Measurements from ENCODE around the gene RNF220. TPM values are rescaled to one million over a fixed set of nuclear protein-coding genes. Genes with fewer than 3 reads are reported as not detected.

RNF220 gene
- total RNA-seq, 1 donor from 2014 or later, result 47.1 TPM

DNA sequence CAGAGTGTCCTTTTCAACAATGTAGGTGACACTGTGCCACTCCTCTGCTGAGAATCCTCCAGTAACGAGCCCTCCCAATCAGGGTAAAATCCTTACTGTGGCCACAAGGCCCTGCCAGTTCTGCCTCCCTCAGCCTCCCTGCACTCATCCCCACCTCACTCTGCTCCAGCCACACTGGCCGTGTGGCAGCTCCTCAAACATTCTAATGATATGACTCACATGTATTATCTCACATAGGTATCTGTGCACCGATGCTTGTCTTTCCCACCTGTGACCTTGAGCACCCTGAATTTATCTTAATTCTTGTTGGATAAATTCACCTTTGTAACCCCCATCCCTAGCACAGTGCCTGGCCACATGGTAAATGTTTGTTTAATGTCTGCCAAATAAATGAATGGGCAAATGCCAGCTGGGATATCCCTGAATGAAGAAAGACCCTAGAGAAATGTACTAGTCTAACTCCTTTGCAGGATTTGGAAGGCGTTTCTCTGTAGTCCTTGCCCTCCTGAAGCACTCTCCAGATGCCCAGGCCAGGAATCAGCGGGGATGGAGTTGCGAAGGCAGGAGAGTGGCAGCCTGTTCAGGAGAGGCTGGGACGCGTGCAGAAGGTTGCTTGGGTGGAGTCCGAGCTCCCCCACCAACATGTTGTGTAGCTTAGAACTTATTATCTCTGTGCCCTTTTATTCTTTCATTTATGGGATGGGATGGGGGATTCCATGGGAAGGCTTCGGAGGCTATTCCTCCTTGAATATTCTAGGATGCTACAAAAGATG, 163.3 kb downstream of the RNF220 start:
- no peak for FAIRE-seq
- DNase-seq (ENCODE audit: low read depth), result no peak
- Mint-ChIP-seq H3K4me3 (ENCODE audit: unreplicated experiment) (peak overlapping the region; percentile 14), H3K27ac (ENCODE audit: unreplicated experiment) (no peak overlapping the region), H3K4me1 (ENCODE audit: low read depth, unreplicated experiment) (peaks cover 4% of the 10 kb centered on the region), H3K9me3 (ENCODE audit: unreplicated experiment) (peaks cover 4% of the 10 kb centered on the region), H3K27me3 (ENCODE audit: low read depth, unreplicated experiment) (peaks cover 45% of the 10 kb centered on the region), H3K36me3 (ENCODE audit: low read depth, unreplicated experiment) (peaks cover 6% of the 10 kb centered on the region)
- Histone ChIP-seq H3K4me1 (ENCODE audit: insufficient read depth, low read length) (no peaks in the 10 kb centered on the region), H3K9me3 (ENCODE audit: insufficient read depth, low read depth, low read length) (no peaks in the 10 kb centered on the region), H3K4me2 (ENCODE audit: low read length) (no peak overlapping the region), H3K4me3 (ENCODE audit: insufficient read depth, low read depth, low read length) (no peak overlapping the region), H3K27ac (ENCODE audit: low read depth, low read length) (no peak overlapping the region), H3K9ac (ENCODE audit: low read length) (no peak overlapping the region), H4K20me1 (ENCODE audit: insufficient read depth, low read length) (no peaks in the 10 kb centered on the region), H3K36me3 (ENCODE audit: insufficient read depth, low read length) (no peaks in the 10 kb centered on the region), H3K79me2 (ENCODE audit: insufficient read depth, low read length) (no peaks in the 10 kb centered on the region), H2AFZ (ENCODE audit: low read depth, low read length) (no peak overlapping the region), H3K27me3 (ENCODE audit: insufficient read depth, low read length) (peaks cover 31% of the 10 kb centered on the region)
- TF ChIP-seq EZH2 (IDR thresholded peaks at IDR 0.05; ENCODE audit: insufficient read depth, low read length), result no peak
- TF ChIP-seq, protein P1, sequence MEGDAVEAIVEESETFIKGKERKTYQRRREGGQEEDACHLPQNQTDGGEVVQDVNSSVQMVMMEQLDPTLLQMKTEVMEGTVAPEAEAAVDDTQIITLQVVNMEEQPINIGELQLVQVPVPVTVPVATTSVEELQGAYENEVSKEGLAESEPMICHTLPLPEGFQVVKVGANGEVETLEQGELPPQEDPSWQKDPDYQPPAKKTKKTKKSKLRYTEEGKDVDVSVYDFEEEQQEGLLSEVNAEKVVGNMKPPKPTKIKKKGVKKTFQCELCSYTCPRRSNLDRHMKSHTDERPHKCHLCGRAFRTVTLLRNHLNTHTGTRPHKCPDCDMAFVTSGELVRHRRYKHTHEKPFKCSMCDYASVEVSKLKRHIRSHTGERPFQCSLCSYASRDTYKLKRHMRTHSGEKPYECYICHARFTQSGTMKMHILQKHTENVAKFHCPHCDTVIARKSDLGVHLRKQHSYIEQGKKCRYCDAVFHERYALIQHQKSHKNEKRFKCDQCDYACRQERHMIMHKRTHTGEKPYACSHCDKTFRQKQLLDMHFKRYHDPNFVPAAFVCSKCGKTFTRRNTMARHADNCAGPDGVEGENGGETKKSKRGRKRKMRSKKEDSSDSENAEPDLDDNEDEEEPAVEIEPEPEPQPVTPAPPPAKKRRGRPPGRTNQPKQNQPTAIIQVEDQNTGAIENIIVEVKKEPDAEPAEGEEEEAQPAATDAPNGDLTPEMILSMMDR (IDR thresholded peaks at IDR 0.05; ENCODE audit: insufficient read depth, low read depth, low read length), result no peak

DNA sequence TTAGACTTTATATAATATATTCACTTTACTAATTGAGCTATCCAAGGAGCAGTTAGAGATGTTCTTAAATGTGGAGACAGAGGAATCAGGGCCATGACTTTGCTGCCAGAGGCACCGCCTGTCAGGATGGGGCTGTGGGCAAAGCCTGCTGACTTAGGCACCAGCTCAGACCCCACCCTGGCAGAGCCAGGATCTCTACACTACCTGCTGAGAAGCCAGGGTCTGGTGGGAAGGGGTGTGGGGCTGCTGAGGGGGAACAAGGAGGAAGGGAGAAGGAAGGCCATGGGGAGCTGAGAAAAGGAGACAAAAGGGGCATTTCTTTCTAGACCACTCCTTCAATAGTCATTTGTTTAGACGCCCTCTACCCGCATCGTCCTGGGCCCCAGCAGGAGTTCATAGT, 164.4 kb downstream of the RNF220 start:
- no peaks in the 10 kb centered on the region for H3K4me1 ChIP-seq (ENCODE audit: insufficient read depth, low read length)
- Mint-ChIP-seq H3K9me3 (ENCODE audit: unreplicated experiment) (peaks cover 4% of the 10 kb centered on the region), H3K27me3 (ENCODE audit: low read depth, unreplicated experiment) (peaks cover 35% of the 10 kb centered on the region), H3K27ac (ENCODE audit: unreplicated experiment) (no peak overlapping the region), H3K4me1 (ENCODE audit: low read depth, unreplicated experiment) (peaks cover 4% of the 10 kb centered on the region), H3K4me3 (ENCODE audit: unreplicated experiment) (no peak overlapping the region), H3K36me3 (ENCODE audit: low read depth, unreplicated experiment) (peaks cover 6% of the 10 kb centered on the region)
- TF ChIP-seq EZH2 (IDR thresholded peaks at IDR 0.05; ENCODE audit: insufficient read depth, low read length), result no peak
- TF ChIP-seq, protein P1 (IDR thresholded peaks at IDR 0.05; ENCODE audit: insufficient read depth, low read depth, low read length), result no peak
- H3K36me3 ChIP-seq (ENCODE audit: insufficient read depth, low read length), result no peaks in the 10 kb centered on the region
- H3K79me2 ChIP-seq (ENCODE audit: insufficient read depth, low read length), result no peaks in the 10 kb centered on the region
- no peak overlapping the region for H2AFZ ChIP-seq (ENCODE audit: low read depth, low read length)
- no peak overlapping the region for H3K4me3 ChIP-seq (ENCODE audit: insufficient read depth, low read depth, low read length)
- no peak overlapping the region for H3K4me2 ChIP-seq (ENCODE audit: low read length)
- peaks cover 35% of the 10 kb centered on the region for H3K27me3 ChIP-seq (ENCODE audit: insufficient read depth, low read length)
- no peaks in the 10 kb centered on the region for H4K20me1 ChIP-seq (ENCODE audit: insufficient read depth, low read length)
- H3K9ac ChIP-seq (ENCODE audit: low read length), result no peak overlapping the region
- no peaks in the 10 kb centered on the region for H3K9me3 ChIP-seq (ENCODE audit: insufficient read depth, low read depth, low read length)
- no peak overlapping the region for H3K27ac ChIP-seq (ENCODE audit: low read depth, low read length)
- FAIRE-seq (no peak), DNase-seq (ENCODE audit: low read depth) (no peak)

Measured in astrocyte (in vitro differentiated cells and primary cell).